HT-29 (cell line): ENCODE results near the gene SND1. TPM values are rescaled to one million over a fixed set of nuclear protein-coding genes. Genes with fewer than 3 reads are reported as not detected.
A peak's percentile ranks its signal among the peaks of the same experiment; 100 is the strongest.

Experiments
- DNase-seq: peaks from one replicate; pipeline ENCODE4 v3.0.0-alpha.2; 2015; ENCODE audit warnings: low spot score
- total RNA-seq: library from RNA; depleted of rRNA; stranded (reverse); fragments of >200 nt; shearing (Covaris generic); gene quantifications from 2 replicates; pipeline ENCODE4 v1.2.3, GENCODE V29; 2014

SND1 gene
- total RNA-seq, 1 experiment from 2014 or later, result 178 TPM

DNA sequence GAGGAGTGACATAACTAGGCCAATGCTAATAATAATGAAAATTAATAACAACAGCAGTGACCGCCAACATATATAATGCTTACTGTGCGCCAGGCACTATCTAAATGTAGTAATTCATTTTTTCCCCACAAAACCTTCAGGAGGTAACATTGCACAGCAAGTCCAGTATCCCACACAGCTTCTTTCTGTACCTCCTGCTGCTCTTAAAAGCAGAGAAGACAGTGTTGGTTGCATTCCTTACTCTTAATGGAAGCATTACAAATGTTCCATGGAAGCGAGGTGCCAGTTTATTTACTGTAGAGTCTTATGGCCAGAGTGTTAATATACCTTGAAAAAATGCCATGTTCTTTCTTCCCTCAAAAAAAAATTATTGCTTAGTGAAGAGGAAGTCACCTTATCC, 211.1 kb downstream of the SND1 start:
- DNase-seq, result no peak

DNA sequence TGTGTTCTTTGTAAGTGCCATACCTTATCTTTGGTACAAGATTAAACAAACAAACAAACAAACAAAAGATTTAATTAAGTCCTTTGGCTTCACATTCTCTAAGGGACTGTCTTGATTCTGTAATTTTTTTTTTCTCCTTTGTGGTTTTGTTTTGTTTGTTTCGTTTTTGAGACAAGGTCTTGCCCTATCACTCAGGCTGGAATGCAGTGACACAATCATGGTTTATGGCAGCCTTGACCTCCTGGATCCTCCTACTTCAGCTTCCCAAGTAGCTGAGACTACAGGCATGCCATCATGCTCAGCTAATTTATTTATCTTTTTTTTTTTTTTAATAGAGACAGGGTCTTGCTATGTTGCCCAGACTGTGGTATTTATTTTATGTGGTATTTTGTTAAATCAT, 213.5 kb downstream of the SND1 start:
- DNase-seq, result peak; percentile 36

DNA sequence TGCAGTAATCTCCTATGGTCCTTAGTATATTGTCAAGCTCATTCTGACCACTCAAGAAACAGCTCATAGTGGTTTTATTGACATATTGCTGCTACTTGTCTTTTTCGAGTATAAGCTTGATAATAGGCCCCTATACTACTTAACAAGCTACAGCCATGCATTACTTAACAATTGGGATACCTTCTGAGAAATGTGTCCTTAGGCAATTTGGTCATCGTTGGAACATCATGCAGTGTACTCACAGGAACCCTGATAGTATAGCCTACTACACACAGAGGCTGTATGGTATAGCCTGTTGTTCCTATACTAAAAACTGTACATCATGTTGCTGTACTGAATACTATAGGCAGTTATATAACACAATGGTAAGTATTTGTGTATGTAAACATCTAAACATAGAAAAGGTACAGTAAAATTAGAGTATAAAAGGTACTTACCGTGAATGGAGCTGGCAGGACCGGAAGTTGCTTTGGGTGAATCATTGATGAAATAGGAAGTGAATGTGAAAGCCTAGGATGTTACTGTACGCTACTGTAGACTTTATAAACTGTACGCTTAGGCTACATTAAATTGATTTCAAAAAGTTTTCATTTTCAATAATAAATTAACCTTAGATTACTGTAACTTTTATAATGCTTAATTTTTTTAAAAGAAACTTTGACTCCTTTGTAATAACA, 218.4 kb downstream of the SND1 start:
- DNase-seq, result no peak

DNA sequence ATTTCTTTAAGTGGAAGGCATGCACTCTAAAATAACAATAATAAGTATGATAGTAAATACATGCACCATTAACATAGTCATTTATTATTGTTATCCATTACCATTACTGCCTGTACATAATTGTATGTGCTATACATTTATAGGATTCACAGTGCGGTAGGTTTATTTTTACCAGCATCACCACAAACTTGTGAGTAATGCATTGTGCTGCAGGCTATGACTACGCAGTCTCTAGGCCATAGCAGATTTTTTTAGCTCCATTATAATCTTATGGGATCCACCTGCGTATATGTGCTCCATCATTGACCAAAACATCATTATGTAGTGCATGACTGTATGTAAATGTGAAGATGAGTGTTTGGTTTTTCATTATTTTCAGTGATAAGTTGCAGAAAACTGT, 219.2 kb downstream of the SND1 start:
- DNase-seq, result no peak

DNA sequence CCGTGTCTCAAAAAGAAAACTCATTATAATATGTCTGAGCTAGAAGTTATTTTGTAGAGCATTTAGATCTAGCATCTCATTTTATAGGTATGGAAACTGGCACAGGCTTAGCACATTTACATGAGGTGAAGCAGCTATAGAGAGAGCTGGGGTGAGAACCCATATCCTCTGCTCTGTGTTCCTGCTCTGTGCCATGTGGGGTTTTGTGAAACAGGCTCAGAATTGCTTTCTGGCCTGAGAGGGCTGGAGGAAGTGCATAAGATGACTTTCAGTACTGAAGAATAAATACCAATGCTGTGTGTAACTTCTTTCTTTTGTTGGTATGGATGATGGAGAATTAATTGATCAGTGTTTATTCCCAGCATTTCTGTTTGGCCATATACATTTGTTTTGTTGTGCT, 220.1 kb downstream of the SND1 start:
- DNase-seq, result no peak

DNA sequence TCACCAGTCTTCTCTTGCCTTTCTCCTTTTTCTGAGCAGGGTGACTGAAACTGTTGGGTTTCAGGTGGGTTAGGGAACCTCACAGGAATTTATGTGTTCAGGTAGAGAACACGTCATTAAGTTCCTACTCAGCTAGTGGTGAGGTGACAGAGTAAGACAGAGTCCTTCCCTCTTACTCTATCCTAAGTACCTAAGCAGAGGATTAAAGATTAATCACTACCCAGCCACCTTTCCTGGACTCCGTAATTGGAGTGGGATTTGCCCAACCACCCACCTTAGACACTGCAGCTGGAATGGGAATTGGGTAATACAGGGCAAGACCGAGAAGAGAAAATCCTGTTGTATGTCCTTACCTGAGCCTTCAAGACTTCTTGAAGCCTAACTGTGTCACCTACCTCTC, 221.2 kb downstream of the SND1 start:
- DNase-seq, result no peak

DNA sequence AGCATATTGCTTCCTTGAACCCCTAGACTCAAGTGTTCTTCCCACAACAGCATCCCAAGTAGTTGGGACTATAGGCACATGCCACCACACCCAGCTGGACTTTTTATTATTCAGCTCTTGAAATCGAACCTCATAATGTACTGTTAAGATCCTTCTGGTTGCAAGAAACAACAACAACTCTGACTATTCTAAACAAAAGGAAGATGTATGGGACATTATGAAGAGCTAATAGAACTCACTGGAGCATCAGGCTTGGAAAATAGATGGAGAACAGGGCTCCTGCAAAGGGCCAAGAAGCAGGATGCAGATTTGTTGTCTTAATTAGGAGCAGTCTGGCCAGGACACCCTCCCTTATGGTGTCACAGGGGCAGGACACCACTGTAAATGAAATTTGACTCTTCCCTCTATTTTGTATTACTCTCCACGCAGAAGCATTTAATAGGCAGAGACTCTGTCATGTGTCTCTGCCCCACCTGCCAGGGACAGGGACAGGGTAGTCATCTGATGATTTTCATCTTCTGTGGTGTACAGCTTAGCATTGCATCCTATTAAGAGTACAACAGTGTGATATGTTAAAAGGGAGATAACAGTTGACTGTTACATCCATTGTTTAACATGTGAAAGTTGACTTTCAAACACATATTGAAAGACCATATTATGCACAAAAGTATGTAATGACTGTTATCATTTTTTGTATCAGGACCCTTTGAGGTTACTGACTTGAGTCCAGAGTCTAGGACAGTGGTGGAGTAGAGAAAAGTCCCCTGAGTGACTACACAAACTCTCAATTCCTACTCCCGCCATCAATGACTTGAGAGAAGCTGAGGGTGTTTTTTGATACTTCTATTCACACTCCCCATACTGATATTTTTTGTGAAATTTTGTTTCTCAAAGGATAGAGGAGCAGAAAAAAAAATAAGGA, 222.0 kb downstream of the SND1 start:
- DNase-seq, result no peak

DNA sequence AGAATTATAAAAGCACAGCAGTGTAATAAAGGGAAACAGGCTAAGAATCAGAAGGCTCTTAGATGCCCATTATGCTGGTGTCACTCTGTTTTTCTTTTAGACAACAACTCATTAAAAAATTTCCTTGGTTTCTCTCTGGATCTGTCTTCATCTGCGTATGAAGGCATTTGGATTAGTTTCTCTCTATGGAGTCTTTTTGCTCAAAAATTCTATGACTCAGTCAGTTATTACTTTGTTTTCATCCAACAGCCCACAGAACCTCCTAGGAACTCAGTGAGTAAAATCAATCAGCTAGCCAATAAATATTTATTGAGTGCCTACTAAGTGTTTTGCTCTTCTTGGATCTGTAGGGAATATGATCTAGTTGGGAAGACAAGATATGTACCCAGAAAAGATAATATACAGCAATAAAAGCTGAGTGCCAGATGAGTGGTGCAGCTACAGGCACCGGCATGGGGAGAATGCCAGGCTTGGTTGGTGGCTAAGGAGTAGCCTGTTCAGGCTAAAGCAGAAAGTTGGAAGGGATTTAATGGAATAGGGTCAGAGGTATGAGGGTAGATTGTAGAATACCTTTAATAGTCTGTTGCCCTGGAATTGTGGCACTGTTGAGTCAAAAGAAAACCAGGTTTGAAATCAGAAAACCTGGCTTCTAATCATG, 223.1 kb downstream of the SND1 start:
- DNase-seq, result no peak

DNA sequence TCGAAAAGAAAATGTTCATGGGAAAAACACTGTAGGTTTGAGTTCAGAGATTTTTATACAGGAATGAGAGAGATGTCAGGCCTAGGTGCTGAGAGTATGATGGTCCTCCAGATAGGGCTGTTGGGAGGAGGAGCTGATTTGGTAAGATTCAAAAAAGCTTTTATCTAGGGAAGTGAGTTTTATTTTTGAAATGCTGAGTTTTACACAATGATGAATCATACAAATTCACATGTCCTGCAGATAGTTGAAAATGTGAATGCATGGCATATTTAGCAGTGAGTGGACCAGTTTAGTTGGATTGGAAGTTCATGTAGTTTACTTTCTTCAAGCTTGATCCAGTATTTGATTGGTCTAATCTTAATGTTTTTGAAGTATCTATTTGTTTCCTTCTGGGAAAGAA, 224.4 kb downstream of the SND1 start:
- DNase-seq, result no peak

DNA sequence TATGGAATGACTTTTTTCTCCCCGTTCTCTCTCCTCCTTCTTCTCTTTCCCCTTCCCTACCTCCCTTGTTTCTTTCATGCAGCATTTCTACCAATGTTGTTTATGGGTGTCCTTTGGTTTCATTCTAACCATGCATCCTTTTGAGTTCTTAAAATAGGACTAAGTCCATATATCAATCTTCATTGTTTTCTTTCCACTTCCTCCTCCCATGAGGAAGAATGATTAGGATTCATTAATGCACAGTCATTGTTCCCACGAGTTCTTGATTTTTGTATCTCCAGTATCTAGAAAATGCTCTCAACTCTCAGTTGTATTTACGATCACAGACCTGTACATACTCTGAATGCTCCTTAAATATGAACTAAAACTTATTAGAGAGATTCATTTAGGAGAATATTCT, 226.0 kb downstream of the SND1 start:
- DNase-seq, result no peak

DNA sequence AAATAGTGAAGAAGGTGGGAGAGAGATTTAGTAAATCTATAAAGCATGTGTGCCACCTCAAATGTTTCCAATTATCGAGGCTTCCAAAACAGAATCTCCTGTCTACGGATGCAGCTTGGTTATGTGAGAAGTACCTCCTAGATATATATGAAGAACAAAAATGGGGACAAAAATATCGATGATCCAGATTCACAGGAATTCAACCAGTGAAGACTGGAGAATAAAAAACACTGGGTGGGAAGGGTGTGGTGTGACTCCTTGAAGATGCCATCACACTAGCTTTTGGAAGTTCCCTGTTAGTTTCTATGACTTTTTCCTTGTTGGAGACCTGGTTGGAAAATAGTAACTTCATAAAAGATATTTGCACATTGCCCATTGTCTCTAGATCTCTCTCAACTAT, 226.8 kb downstream of the SND1 start:
- DNase-seq, result no peak

DNA sequence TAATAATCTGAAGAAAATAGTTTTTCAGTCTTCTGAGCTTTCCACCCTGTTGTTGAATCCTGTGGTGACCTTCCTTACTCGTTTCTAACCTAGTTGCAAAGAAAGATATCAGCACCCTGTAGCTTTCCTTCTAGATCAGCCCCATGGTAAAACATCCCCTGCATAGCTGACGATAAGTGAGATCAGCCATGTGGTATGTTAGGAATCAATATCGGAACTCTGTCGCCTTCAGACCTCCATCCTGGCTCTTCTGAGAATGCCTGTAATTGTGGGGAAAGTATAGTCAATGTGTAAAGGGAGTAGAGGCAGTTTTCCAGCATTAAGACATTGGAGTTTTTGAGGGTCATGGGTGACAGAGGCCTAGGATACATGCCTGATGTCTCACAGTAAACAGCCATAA, 227.4 kb downstream of the SND1 start:
- DNase-seq, result no peak

DNA sequence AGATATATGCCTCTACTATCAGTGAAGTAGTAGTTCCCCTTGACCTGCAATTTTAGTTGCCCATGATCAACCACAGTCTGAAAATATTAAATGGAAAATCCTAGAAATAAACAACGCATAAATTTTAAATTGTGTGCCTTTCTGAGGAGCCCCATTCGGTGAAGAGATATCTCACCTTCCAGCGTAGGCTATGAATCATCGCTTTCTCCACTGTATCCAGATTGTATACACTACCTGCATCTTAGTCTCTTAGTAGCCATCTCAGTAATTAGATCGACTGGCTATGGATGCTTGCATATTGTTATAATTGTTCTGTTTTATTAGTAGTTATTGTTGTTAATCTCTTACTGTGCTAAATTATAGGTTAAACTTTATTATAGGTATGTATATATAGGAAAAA, 227.9 kb downstream of the SND1 start:
- DNase-seq, result no peak

DNA sequence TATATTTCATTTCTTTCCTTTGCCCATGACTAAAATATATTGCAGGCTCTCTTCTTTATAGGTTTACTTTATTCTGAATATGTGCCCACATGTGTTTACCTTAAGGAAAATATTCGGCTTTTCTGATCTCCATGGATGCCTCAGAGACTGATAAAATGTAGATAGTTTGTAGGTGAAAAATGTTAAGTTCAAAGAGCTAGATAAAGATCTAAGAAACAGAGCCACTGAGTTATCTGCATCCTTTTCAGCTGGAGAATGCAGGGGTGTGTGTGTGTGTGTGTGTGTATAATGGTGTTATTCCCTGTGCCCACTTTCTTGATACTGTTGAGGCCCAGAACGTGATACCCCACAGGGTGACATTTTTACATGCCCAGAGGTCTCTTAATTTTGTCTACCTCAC, 228.5 kb downstream of the SND1 start:
- DNase-seq, result no peak

DNA sequence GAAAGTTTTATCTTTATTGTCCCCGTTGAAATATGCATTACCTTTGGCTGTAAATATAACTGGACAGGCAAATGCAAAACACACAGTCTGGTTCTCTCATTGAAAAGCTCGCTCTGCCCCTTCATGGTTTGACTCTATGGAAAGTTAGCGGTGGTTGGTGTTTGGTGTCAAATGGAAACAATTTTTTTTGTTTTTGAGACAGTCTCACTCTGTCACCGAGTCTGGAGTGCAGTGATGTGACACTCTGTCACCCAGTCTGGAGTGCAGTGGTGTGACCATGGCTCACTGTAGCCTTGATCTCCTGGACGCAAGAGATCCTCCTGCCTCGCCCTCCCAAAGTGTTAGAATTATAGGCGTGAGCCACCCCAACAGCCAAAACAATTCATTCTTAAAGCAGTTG, 229.6 kb downstream of the SND1 start:
- no peak for DNase-seq

DNA sequence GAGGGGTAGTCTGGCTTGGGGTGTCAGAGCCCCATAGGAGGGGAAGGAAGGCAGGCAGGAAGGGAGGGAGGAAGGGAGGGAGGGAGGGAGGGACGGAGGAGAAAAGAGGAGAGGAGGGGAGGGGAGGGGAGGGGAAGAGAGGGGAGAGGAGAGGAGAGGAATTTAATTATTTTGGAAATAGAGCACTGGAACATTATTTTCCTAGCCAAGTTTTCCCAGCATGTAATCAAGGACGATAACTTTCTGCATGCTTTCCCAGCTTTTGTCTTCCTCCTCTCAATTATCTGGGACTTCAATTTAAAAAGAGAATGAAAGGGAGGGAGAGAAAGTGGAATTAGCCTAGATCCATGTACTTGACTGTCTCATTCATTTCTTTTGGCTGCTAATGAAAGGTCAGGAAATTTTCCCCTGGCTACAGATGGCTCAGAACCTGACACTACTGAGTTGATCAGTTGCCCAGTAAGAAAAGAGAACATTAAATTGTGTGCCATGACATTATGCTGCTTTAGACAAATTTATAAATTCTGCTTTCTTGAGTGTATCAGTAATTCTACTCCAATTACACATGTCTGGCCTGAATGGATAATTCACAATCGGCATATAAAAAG, 230.4 kb downstream of the SND1 start:
- DNase-seq, result no peak

DNA sequence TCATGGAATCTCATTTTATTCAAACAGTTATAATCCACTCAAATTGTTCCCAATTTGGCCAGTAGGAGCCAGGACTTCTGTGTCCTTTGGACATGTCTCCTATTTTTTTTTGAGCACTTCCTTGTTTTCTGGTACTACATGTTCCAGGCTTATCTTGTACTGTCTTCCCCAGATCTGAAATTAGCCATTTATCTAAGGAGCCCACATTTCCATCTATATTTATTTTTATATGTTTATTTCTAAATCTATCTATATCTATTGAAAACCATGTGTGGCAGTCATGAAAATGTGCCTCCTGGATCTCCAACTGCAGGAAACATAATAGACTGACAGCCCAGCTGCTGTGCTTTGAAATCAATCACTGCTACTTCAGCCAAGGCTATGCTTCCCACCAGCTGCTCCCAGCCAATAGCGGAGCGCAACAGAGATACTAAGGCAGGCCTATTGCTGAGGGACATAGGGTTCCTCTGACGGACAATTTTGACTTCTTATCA, 232.1 kb downstream of the SND1 start:
- DNase-seq, result no peak

DNA sequence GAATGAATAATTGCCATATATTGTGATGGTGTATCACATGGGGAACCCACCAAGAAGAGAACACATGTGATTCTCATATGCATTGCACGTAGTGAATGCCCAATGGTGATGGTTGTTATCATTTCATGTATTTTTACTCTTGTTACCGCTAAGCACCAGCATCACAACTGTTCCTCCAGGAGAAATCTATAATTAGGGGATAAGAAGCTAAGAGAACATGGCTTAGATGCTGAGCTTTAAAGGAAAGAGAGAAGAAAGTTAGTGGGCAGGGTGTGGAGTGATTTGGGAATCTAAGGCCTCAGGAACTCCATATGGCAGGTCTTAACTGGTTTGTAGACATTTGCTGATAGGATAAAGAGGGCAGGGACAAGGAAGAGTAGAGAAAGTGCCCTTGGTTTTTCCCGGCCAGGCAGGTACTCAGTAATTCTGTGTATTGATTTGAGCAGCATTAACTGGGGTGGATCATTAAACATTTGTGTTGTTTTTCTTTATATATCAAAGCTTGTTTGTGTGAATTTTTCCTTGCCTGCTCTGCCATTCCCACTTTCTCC, 233.3 kb downstream of the SND1 start:
- DNase-seq, result no peak

DNA sequence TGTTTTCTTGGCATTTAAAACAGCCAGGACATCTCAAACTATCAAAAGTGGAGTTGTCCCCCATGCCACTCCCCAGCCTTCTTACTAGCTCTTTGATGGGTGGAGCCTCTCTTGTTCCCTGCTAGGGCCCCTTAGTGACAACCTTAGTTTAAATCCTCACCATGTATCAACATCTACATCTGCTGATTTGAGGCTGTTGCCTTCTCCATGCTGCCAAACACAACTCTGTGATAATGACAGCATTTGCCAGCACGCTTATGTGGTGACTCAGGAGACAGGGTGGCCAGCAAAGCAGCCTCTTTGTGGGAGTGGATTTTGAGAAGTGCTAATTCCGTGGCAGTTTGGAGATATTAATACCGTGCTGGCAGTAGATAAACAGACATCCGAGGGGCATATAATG, 233.8 kb downstream of the SND1 start:
- no peak for DNase-seq

DNA sequence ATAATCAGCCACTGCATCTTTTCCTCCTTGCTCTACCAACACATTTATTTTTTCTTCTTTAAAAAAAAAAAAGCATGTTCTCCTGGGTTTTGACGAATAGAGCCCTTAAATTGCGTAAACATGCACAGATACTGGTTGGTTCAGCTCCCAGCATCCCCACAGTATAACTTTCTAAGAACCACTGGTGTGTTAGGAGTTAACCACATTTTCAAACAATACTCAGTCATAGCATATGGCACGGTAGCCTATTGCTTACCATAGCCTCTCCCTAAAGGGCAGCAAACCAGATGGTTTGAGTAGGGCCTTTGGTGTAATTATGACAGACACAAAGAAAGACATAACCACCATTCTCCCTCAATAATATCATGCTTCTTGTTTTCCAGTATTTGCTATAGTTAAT, 234.3 kb downstream of the SND1 start:
- DNase-seq, result no peak

DNA sequence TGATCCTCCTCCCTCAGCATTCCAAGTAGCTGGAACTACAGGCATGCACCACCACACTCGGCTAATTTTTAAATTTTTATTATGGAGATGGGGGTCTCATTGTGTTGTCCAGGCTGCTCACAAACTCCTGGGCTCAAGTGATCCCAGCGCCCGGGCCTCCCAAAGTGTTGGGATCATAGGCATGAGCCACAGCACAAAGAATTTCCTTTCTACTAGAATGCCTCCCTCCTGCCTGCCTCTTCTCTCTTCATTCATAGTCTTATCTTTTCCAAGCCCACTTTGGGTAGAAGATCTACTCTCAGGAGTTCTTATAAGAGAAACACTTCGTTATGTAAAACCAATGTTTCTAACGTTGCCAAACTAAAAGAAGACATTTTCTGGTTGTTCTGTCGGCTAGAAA, 235.1 kb downstream of the SND1 start:
- DNase-seq, result no peak

DNA sequence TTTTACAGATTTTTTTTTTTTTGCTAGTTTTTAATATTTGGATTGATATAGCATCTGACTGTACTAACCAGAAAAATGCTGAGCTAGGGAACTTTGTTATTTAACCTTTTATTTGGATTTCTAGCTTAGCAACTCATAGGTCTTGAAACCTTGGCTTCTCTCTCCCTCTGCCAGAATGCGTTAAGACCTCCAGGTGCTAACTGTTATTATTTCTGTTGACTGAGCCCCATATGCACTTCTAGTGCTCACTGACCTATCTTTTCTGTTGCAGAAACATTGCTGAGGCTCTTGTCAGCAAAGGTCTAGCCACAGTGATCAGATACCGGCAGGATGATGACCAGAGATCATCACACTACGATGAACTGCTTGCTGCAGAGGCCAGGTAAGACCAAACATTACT, 235.6 kb downstream of the SND1 start:
- no peak for DNase-seq
